ENCODE results near the gene PHC3.

The PHC3 gene

GRCh38 chr3:170080605-170081004, 100.9 kb downstream of the PHC3 start:
- no peaks in the 10 kb centered on the region for H3K27me3 ChIP-seq (ENCODE audit: control insufficient read depth, insufficient read depth, low read length)
- no peak for DNase-seq (ENCODE audit: low read depth, low spot score)
- no peak overlapping the region for H3K4me3 ChIP-seq (ENCODE audit: low read length)
- H3K27ac ChIP-seq (ENCODE audit: low read length), result no peak overlapping the region
- no peaks in the 10 kb centered on the region for H3K4me1 ChIP-seq (ENCODE audit: control insufficient read depth, insufficient read depth, low read length)
- H3K36me3 ChIP-seq (ENCODE audit: control insufficient read depth, insufficient read depth, low read length), result peaks cover 2% of the 10 kb centered on the region; the same call in 1 of the 2 replicates
- no peaks in the 10 kb centered on the region for H3K9me3 ChIP-seq (ENCODE audit: control insufficient read depth, insufficient read depth, low read length)
- WGBS (ENCODE audit: insufficient coverage, insufficient read length), result no CpG with 5 or more reads among the region's 4 CpGs

GRCh38 chr3:170079536-170080165, 101.9 kb downstream of the PHC3 start:
- WGBS (ENCODE audit: insufficient coverage, insufficient read length), result no CpG with 5 or more reads among the region's 2 CpGs
- Histone ChIP-seq H3K27me3 (ENCODE audit: control insufficient read depth, insufficient read depth, low read length) (no peaks in the 10 kb centered on the region), H3K36me3 (ENCODE audit: control insufficient read depth, insufficient read depth, low read length) (no peaks in the 10 kb centered on the region), H3K27ac (ENCODE audit: low read length) (no peak overlapping the region), H3K9me3 (ENCODE audit: control insufficient read depth, insufficient read depth, low read length) (no peaks in the 10 kb centered on the region), H3K4me3 (ENCODE audit: low read length) (no peak overlapping the region), H3K4me1 (ENCODE audit: control insufficient read depth, insufficient read depth, low read length) (no peaks in the 10 kb centered on the region)
- DNase-seq (ENCODE audit: low read depth, low spot score), result no peak

GRCh38 chr3:170078620-170079281, 102.8 kb downstream of the PHC3 start:
- H3K4me1 ChIP-seq (ENCODE audit: control insufficient read depth, insufficient read depth, low read length), result no peaks in the 10 kb centered on the region
- WGBS (ENCODE audit: insufficient coverage, insufficient read length), result no CpG with 5 or more reads among the region's 13 CpGs

GRCh38 chr3:170077361-170077760, 104.2 kb downstream of the PHC3 start:
- Histone ChIP-seq H3K4me1 (ENCODE audit: control insufficient read depth, insufficient read depth, low read length) (no peaks in the 10 kb centered on the region), H3K4me3 (ENCODE audit: low read length) (no peak overlapping the region), H3K27me3 (ENCODE audit: control insufficient read depth, insufficient read depth, low read length) (no peaks in the 10 kb centered on the region), H3K9me3 (ENCODE audit: control insufficient read depth, insufficient read depth, low read length) (no peaks in the 10 kb centered on the region), H3K27ac (ENCODE audit: low read length) (no peak overlapping the region), H3K36me3 (ENCODE audit: control insufficient read depth, insufficient read depth, low read length) (no peaks in the 10 kb centered on the region)
- WGBS (ENCODE audit: insufficient coverage, insufficient read length), result no CpG with 5 or more reads among the region's 10 CpGs
- no peak for DNase-seq (ENCODE audit: low read depth, low spot score)

More at GRCh38 chr3:170078620-170079281, 102.8 kb downstream of the PHC3 start:
- H3K27me3 ChIP-seq (ENCODE audit: control insufficient read depth, insufficient read depth, low read length), result no peaks in the 10 kb centered on the region
- H3K9me3 ChIP-seq (ENCODE audit: control insufficient read depth, insufficient read depth, low read length), result no peaks in the 10 kb centered on the region
- no peak overlapping the region for H3K27ac ChIP-seq (ENCODE audit: low read length)
- no peak overlapping the region for H3K4me3 ChIP-seq (ENCODE audit: low read length)
- no peaks in the 10 kb centered on the region for H3K36me3 ChIP-seq (ENCODE audit: control insufficient read depth, insufficient read depth, low read length)
- DNase-seq (ENCODE audit: low read depth, low spot score), result no peak

- Histone ChIP-seq H3K27ac (ENCODE audit: low read length) (no peak overlapping the region), H3K4me3 (ENCODE audit: low read length) (no peak overlapping the region), H3K9me3 (ENCODE audit: control insufficient read depth, insufficient read depth, low read length) (no peaks in the 10 kb centered on the region), H3K36me3 (ENCODE audit: control insufficient read depth, insufficient read depth, low read length) (no peaks in the 10 kb centered on the region), H3K4me1 (ENCODE audit: control insufficient read depth, insufficient read depth, low read length) (no peaks in the 10 kb centered on the region), H3K27me3 (ENCODE audit: control insufficient read depth, insufficient read depth, low read length) (no peaks in the 10 kb centered on the region)
- WGBS (ENCODE audit: insufficient coverage, insufficient read length), result no CpG with 5 or more reads among the region's 6 CpGs
- no peak for DNase-seq (ENCODE audit: low read depth, low spot score)
Observed at GRCh38 chr3:170076715-170077238, 104.8 kb downstream of the PHC3 start.

GRCh38 chr3:170075441-170076091, 106.0 kb downstream of the PHC3 start:
- H3K9me3 ChIP-seq (ENCODE audit: control insufficient read depth, insufficient read depth, low read length), result no peaks in the 10 kb centered on the region
- no peaks in the 10 kb centered on the region for H3K36me3 ChIP-seq (ENCODE audit: control insufficient read depth, insufficient read depth, low read length)
- H3K27ac ChIP-seq (ENCODE audit: low read length), result no peak overlapping the region
- H3K4me1 ChIP-seq (ENCODE audit: control insufficient read depth, insufficient read depth, low read length), result no peaks in the 10 kb centered on the region
- WGBS (ENCODE audit: insufficient coverage, insufficient read length), result no CpG with 5 or more reads among the region's 4 CpGs
- H3K4me3 ChIP-seq (ENCODE audit: low read length), result no peak overlapping the region
- H3K27me3 ChIP-seq (ENCODE audit: control insufficient read depth, insufficient read depth, low read length), result no peaks in the 10 kb centered on the region
- no peak for DNase-seq (ENCODE audit: low read depth, low spot score)

- no peaks in the 10 kb centered on the region for H3K36me3 ChIP-seq (ENCODE audit: control insufficient read depth, insufficient read depth, low read length)
- DNase-seq (ENCODE audit: low read depth, low spot score), result no peak
- WGBS (ENCODE audit: insufficient coverage, insufficient read length), result no CpG with 5 or more reads among the region's 18 CpGs
- no peaks in the 10 kb centered on the region for H3K27me3 ChIP-seq (ENCODE audit: control insufficient read depth, insufficient read depth, low read length)
- no peaks in the 10 kb centered on the region for H3K9me3 ChIP-seq (ENCODE audit: control insufficient read depth, insufficient read depth, low read length)
- H3K4me3 ChIP-seq (ENCODE audit: low read length), result no peak overlapping the region
- peaks cover 3% of the 10 kb centered on the region for H3K4me1 ChIP-seq (ENCODE audit: control insufficient read depth, insufficient read depth, low read length)
- H3K27ac ChIP-seq (ENCODE audit: low read length), result no peak overlapping the region
Observed at GRCh38 chr3:170064108-170064507, 117.4 kb downstream of the PHC3 start.

- Histone ChIP-seq H3K9me3 (ENCODE audit: control insufficient read depth, insufficient read depth, low read length) (no peaks in the 10 kb centered on the region), H3K4me3 (ENCODE audit: low read length) (no peak overlapping the region), H3K4me1 (ENCODE audit: control insufficient read depth, insufficient read depth, low read length) (peaks cover 3% of the 10 kb centered on the region), H3K27me3 (ENCODE audit: control insufficient read depth, insufficient read depth, low read length) (no peaks in the 10 kb centered on the region), H3K36me3 (ENCODE audit: control insufficient read depth, insufficient read depth, low read length) (no peaks in the 10 kb centered on the region), H3K27ac (ENCODE audit: low read length) (no peak overlapping the region)
- no CpG with 5 or more reads among the region's 15 CpGs for WGBS (ENCODE audit: insufficient coverage, insufficient read length)
- no peak for DNase-seq (ENCODE audit: low read depth, low spot score)
Observed at GRCh38 chr3:170063691-170064090, 117.8 kb downstream of the PHC3 start.

- no peaks in the 10 kb centered on the region for H3K27me3 ChIP-seq (ENCODE audit: control insufficient read depth, insufficient read depth, low read length)
- no peaks in the 10 kb centered on the region for H3K9me3 ChIP-seq (ENCODE audit: control insufficient read depth, insufficient read depth, low read length)
- no peak for DNase-seq (ENCODE audit: low read depth, low spot score)
- no peak overlapping the region for H3K4me3 ChIP-seq (ENCODE audit: low read length)
- peaks cover 3% of the 10 kb centered on the region for H3K4me1 ChIP-seq (ENCODE audit: control insufficient read depth, insufficient read depth, low read length)
- no CpG with 5 or more reads among the region's 16 CpGs for WGBS (ENCODE audit: insufficient coverage, insufficient read length)
- H3K27ac ChIP-seq (ENCODE audit: low read length), result no peak overlapping the region
- no peaks in the 10 kb centered on the region for H3K36me3 ChIP-seq (ENCODE audit: control insufficient read depth, insufficient read depth, low read length)
Observed at GRCh38 chr3:170062769-170063168, 118.8 kb downstream of the PHC3 start.

GRCh38 chr3:170062068-170062467, 119.5 kb downstream of the PHC3 start:
- no peaks in the 10 kb centered on the region for H3K9me3 ChIP-seq (ENCODE audit: control insufficient read depth, insufficient read depth, low read length)

More at GRCh38 chr3:170062068-170062467, 119.5 kb downstream of the PHC3 start:
- Histone ChIP-seq H3K27ac (ENCODE audit: low read length) (no peak overlapping the region), H3K27me3 (ENCODE audit: control insufficient read depth, insufficient read depth, low read length) (no peaks in the 10 kb centered on the region), H3K36me3 (ENCODE audit: control insufficient read depth, insufficient read depth, low read length) (no peaks in the 10 kb centered on the region), H3K4me3 (ENCODE audit: low read length) (no peak overlapping the region), H3K4me1 (ENCODE audit: control insufficient read depth, insufficient read depth, low read length) (peaks cover 5% of the 10 kb centered on the region)
- no CpG with 5 or more reads among the region's 20 CpGs for WGBS (ENCODE audit: insufficient coverage, insufficient read length)
- DNase-seq (ENCODE audit: low read depth, low spot score), result no peak

Data from iPS DF 6.9 (cell line).